Aorta (tissue), 5 donors: Measurements from ENCODE around the gene ATP13A3. TPM values are rescaled to one million over a fixed set of nuclear protein-coding genes. Genes with fewer than 3 reads are reported as not detected.

Experiments used
- ATAC-seq: fragments of 200-7000 bp; cut with Tn5 transposase; one replicate; pipeline ENCODE4 v1.9.1; 2022; ENCODE audit warnings: moderate library complexity; ENCODE audit not compliant: low FRiP score
- DNase-seq, 2 donors: peaks; one replicate each; pipeline ENCODE4 v3.0.0-alpha.2; 2020
- H3K27ac ChIP-seq, 2 donors: one replicate each; pipeline ENCODE4 v1.5.1; 2013; ENCODE audit warnings: low read length in 2 of 2, mild to moderate bottlenecking in 2 of 2, moderate library complexity in 2 of 2, control low read depth in 1 of 2, inconsistent platforms in 1 of 2, low read depth in 1 of 2
- H3K27me3 ChIP-seq, 2 donors: one replicate each; pipeline ENCODE4 v1.6.1; 2013; ENCODE audit warnings: control low read depth in 1 of 2, low read length in 1 of 2, mild to moderate bottlenecking in 1 of 2, moderate library complexity in 1 of 2; ENCODE audit not compliant: insufficient read depth in 2 of 2, control insufficient read depth in 1 of 2
- H3K36me3 ChIP-seq, 2 donors: one replicate each; pipeline ENCODE4 v1.6.1; 2013; ENCODE audit warnings: control low read depth in 1 of 2, low read length in 1 of 2, mild to moderate bottlenecking in 1 of 2; ENCODE audit not compliant: insufficient read depth in 2 of 2, control insufficient read depth in 1 of 2
- H3K4me1 ChIP-seq, 2 donors: one replicate each; pipeline ENCODE4 v1.6.1; 2013; ENCODE audit warnings: low read length in 2 of 2, control low read depth in 1 of 2, mild to moderate bottlenecking in 1 of 2, moderate library complexity in 1 of 2; ENCODE audit not compliant: insufficient read depth in 2 of 2, control insufficient read depth in 1 of 2
- H3K4me3 ChIP-seq, 2 donors: one replicate each; pipeline ENCODE4 v1.5.1; 2013; ENCODE audit warnings: low read length in 2 of 2, control low read depth in 1 of 2, mild to moderate bottlenecking in 1 of 2
- H3K9me3 ChIP-seq: one replicate; pipeline ENCODE4 v1.6.1; 2013; ENCODE audit warnings: mild to moderate bottlenecking, low read length; ENCODE audit not compliant: control insufficient read depth
- WGBS, 2 donors: extraction: QIAGEN DNeasy Blood & Tissue Kit; methylation state at CpG; one replicate each; pipeline ENCODE4 v1.1.7; 2013; 5-methylcytosine and 5-hydroxymethylcytosine counted together
- intact Hi-C, 2 donors: fragments of 100-400 bp; cut with DNase I; formaldehyde crosslinking; loops; one replicate each; pipeline versions ENCODE4 v1.14.2 to v1.15.0; 2022
- polyA plus RNA-seq, 2 donors: library from polyadenylated mRNA; stranded (reverse); fragments of 200-250 nt; gene quantifications; one replicate each; pipeline ENCODE4 v1.2.3, GENCODE V29; 2013
- total RNA-seq, 2 donors: library from RNA; stranded (reverse); fragmentation: NEBNext Ultra II Directional; extraction: Animal tissue kit (Norgen Biotek cat#: 25700); gene quantifications; one replicate each; pipeline ENCODE4 v1.2.1, GENCODE V29; 2021
- donor health status: healthy with polysubstance abuse.
- donor health status: Bipolar disorder and iron deficiency.
- donor health status: DM: no; HTN: no; CAD: no.
- donor health status: DM: no; HTN: no; CAD: no.
- donor health status: DM: yes; HTN: yes; CAD: no.

The ATP13A3 gene
- total and polyA plus RNA-seq, 4 donors, result 14.1 to 189 (median 82.7) TPM

DNA sequence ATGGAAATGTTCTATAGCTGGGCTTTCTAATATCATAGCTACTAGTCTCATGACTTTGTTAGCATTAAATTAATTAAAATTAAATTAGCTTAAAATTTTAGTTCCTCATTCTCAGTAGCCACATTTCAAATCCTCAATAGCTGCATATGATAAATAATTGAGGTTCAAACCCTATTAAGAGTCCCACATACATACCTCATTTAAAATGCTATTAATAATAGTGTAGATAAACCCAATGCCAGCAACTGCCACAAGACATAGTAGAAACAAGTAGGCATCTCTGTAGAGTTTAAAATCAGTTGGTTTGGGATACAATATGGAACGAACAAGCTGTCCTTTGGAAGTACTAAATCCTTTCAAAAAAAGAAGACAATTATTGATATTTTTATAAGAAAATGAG lies 39.1 kb downstream of the ATP13A3 start:
- DNase-seq (no peak), ATAC-seq (no peak)
- no peaks in the 10 kb centered on the region for H3K27me3 ChIP-seq
- no peak overlapping the region for H3K4me3 ChIP-seq
- H3K27ac ChIP-seq, result no peak overlapping the region
- intact Hi-C loops, result no loop called here
- H3K4me1 ChIP-seq, result no peaks in the 10 kb centered on the region
- H3K9me3 ChIP-seq, result no peaks in the 10 kb centered on the region
- H3K36me3 ChIP-seq, result peaks cover 4 to 8% of the 10 kb centered on the region in 2 donors
- WGBS, 2 donors, result 93 to 94% methylated on average over 1 of the region's 1 CpG

DNA sequence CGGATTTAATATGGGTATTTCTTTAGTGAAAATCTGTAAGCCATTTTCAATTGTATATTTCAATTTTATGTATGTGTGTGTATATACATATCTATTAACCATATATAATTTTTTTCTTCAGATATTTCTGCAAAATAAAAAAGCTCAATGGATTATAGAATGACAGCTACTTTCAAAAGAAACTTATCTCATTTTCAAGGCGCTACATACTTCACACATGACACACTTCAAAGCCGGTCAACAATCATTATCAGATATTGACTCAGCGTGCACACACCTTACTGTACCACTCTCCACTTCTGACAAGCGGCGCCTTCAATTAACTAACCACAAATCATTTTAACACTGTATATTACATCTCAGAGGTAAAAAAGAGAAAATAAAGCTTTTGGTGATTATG lies 39.6 kb downstream of the ATP13A3 start:
- ATAC-seq, result no peak
- WGBS, 2 donors, result 90 to 93% methylated on average over 6 of the region's 6 CpGs

DNA sequence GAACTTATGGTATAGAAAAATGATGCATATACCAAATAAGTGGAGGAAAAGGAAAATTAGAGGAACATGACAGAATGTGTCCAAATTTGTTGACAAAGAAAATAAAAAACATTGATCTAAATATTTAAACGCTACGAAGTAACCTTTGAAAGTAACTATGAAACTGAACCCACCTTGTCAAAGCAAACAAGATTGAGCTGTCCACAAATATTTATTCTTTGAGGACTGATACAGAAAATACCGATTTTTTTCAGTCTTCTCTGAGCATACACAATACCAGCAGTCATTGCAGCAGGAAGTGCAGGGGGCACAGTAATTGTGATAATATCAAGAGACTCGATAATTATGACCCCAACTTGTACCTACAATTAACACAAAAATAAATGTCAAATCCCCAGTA lies 40.0 kb downstream of the ATP13A3 start:
- Histone ChIP-seq H3K27me3 (no peaks in the 10 kb centered on the region), H3K27ac (no peak overlapping the region), H3K4me1 (no peaks in the 10 kb centered on the region), H3K4me3 (no peak overlapping the region), H3K9me3 (no peaks in the 10 kb centered on the region), H3K36me3 (peaks cover 5 to 8% of the 10 kb centered on the region in 2 donors)
- ATAC-seq (no peak), DNase-seq (no peak)
- WGBS, 2 donors, result 75 to 79% methylated on average over 4 of the region's 4 CpGs
- intact Hi-C loops, result no loop called here

More for the DNA sequence above, 39.6 kb downstream of the ATP13A3 start:
- intact Hi-C loops, result no loop called here
- DNase-seq, result no peak
- Histone ChIP-seq H3K27me3 (no peaks in the 10 kb centered on the region), H3K4me1 (no peaks in the 10 kb centered on the region), H3K9me3 (no peaks in the 10 kb centered on the region), H3K27ac (no peak overlapping the region), H3K4me3 (no peak overlapping the region), H3K36me3 (peaks cover 7 to 8% of the 10 kb centered on the region in 2 donors)

DNA sequence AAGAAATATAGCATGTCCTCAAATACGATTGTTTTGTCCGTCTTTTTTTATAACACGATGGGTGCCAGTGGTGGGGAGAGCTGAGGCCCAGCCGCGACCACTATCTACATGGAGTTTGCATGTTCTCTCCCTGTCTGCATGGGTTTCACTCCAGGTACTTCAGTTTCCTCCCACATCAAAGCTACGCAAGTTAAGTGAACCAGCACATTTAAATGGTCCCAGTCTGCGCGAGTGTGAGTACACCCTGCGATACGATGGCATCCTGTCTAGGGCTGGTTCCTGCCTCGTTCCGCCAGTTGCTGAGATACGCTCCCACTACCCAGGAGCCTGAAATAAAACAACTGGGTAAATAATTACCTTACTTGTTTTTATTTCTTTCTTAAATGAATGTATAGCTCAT lies 40.6 kb downstream of the ATP13A3 start:
- intact Hi-C loops, result no loop called here
- no peaks in the 10 kb centered on the region for H3K9me3 ChIP-seq
- no peak overlapping the region for H3K27ac ChIP-seq
- ATAC-seq (no peak), DNase-seq (no peak)
- H3K4me1 ChIP-seq, result no peaks in the 10 kb centered on the region
- H3K36me3 ChIP-seq, result peaks cover 5 to 8% of the 10 kb centered on the region in 2 donors
- H3K27me3 ChIP-seq, result no peaks in the 10 kb centered on the region
- 92 to 93% methylated on average over 13 of the region's 13 CpGs for WGBS, 2 donors
- no peak overlapping the region for H3K4me3 ChIP-seq

DNA sequence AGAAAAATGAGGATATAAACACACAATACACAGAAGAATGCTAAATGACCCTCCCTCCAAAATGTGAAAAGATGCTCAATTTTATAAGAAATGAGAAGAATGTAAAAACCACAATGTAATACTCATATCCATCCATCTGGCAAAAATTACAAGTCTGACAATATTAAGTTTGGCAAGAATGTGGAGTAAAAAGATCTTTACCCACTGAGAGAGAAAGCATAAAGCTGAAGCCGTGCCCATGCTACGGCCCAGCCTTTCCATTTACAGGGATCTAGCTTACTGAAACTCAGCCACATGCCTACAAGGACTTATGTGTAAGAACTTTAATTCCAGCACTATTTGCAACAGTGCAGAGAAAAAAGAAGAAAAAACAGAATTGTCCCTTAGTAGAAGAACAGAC lies 42.9 kb downstream of the ATP13A3 start:
- 48 to 54% methylated on average over 2 of the region's 2 CpGs for WGBS, 2 donors
- Histone ChIP-seq H3K9me3 (no peaks in the 10 kb centered on the region), H3K4me3 (no peak overlapping the region), H3K27me3 (no peaks in the 10 kb centered on the region), H3K27ac (no peak overlapping the region), H3K36me3 (peaks cover 3 to 8% of the 10 kb centered on the region in 2 donors), H3K4me1 (no peaks in the 10 kb centered on the region)
- ATAC-seq (no peak), DNase-seq (no peak)
- intact Hi-C loops, result no loop called here

DNA sequence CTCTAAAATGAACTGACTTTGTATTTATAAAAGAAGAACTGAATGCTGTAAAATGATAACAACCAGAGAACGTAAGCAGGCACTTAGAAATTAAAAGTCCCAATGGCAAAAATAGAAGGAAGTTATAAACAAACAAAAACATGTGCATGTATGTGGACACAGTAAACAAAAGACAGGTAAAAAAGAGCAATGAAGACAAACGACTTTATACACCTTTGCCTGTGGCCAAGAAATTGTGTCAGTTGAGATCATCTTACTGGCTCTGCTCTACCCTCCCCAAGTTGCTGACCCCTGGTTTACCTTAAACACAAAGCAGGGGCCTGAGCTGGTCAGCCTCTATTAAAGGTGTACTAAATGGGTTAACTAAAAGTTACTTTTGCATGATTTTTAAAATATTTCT lies 46.0 kb downstream of the ATP13A3 start:
- ATAC-seq (no peak), DNase-seq (no peak)
- no peaks in the 10 kb centered on the region for H3K9me3 ChIP-seq
- no peaks in the 10 kb centered on the region for H3K27me3 ChIP-seq
- no peaks in the 10 kb centered on the region for H3K4me1 ChIP-seq
- H3K4me3 ChIP-seq, result no peak overlapping the region
- WGBS, 2 donors, result 59 to 65% methylated on average over 2 of the region's 2 CpGs
- H3K36me3 ChIP-seq, result peaks cover 2 to 4% of the 10 kb centered on the region in 2 donors
- no peak overlapping the region for H3K27ac ChIP-seq
- intact Hi-C loops, result no loop called here

DNA sequence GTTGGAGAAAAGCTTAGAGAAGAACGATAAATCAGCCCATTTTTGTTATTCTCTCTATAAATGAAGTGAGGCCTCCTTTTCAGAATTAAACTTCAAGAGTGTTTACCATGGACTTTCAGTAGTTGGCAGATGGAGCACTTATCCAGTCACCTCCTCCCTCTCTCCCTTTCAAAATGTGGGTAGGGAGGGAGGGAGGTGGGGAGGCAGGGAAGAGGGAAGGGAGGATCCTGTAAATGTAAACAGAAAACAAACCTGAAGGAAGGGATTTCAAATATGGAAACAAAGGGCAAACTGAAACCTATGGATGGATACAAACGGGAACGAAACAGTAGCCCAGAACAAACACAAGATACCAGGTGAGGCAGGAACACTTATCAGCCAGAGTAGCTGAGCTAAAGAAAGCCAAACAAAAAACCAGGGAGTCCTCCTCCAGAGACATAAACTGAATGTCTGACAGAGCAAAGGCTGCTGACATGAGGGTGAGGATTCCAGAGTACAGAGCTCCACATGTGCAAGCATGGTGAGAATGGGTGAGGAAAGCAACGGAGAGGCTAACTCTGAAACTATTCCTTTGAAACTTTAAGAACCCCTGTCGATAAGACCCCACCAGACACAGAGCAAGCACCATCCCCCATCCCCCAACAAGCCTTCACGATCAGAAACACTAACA lies 46.8 kb downstream of the ATP13A3 start:
- H3K27ac ChIP-seq, result no peak overlapping the region
- no peaks in the 10 kb centered on the region for H3K9me3 ChIP-seq
- no peaks in the 10 kb centered on the region for H3K4me1 ChIP-seq
- no peak for ATAC-seq
- no peak for DNase-seq
- no peak overlapping the region for H3K4me3 ChIP-seq
- WGBS, 2 donors, result 74 to 76% methylated on average over 6 of the region's 6 CpGs
- H3K36me3 ChIP-seq, result peaks cover 2 to 4% of the 10 kb centered on the region in 2 donors
- intact Hi-C loops, result no loop called here
- H3K27me3 ChIP-seq, result no peaks in the 10 kb centered on the region

DNA sequence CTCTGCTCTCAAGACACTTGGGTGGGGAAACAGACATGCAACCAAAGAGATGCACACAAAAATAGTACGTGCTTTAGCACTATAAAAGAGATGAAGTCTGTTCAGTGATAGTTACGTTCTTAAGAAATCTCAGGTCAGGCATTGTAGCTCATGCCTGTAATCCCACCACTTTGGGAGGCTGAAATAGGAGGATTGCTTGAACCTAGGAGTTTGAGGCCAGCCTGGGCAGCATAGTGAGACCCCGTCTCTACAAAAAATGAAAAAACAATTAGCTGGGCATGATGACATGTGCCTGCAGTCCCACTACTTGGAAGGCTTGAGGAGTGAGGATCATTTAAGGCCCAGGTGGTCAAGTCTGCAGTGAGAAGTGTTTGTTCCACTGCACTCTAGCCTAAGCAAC lies 52.3 kb downstream of the ATP13A3 start:
- DNase-seq (no peak), ATAC-seq (no peak)
- Histone ChIP-seq H3K9me3 (no peaks in the 10 kb centered on the region), H3K27me3 (no peaks in the 10 kb centered on the region), H3K27ac (no peak overlapping the region), H3K4me1 (no peaks in the 10 kb centered on the region), H3K36me3 (peaks cover 2 to 4% of the 10 kb centered on the region in 2 donors), H3K4me3 (no peak overlapping the region)
- intact Hi-C loops, result no loop called here
- WGBS, 2 donors, result 76 to 89% methylated on average over 3 of the region's 3 CpGs

DNA sequence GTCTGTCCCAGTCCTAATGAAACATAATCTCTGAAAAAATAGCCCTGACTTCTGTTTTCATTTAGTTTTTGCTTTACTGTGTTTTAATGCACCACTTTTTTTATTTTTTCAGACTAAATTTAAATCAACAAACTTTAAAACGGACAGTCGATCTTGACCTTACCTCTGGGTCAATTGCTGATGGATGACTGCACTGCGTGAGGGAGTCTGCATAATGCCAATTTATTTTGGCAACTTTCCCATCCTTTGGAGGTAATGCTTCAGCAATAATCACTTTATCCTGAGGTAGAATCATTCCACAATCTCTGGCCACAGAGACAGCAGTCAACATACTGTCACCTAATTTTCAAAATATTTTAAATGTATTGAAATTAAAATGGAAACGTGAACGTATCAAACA lies 55.2 kb downstream of the ATP13A3 start:
- no peak for ATAC-seq
- H3K36me3 ChIP-seq, result peaks cover 1 to 4% of the 10 kb centered on the region in 2 donors

More for the DNA sequence above, 55.2 kb downstream of the ATP13A3 start:
- Histone ChIP-seq H3K4me3 (no peak overlapping the region), H3K27me3 (no peaks in the 10 kb centered on the region), H3K27ac (no peak overlapping the region), H3K9me3 (no peaks in the 10 kb centered on the region), H3K4me1 (no peaks in the 10 kb centered on the region)
- 44 to 51% methylated on average over 5 of the region's 5 CpGs for WGBS, 2 donors
- intact Hi-C loops, result no loop called here
- no peak for DNase-seq
